HG02571 (cell line): ENCODE data around the gene NAXD.
"Not testable (repeated sequence)": the region's sequence is repeated elsewhere in the genome, so short reads cannot be mapped to it uniquely, and the experiment has no call there.

Source experiments
- ATAC-seq: cut with Tn5 transposase; IDR thresholded peaks from one replicate; pipeline ENCODE4 v1.9.1; 2021; ENCODE audit warnings: mild to moderate bottlenecking, moderate library complexity; ENCODE audit not compliant: unreplicated experiment

NAXD gene

GRCh38 chr13:110662777-110663443, 47.6 kb downstream of the NAXD start:
- ATAC-seq, result no peak

GRCh38 chr13:110663491-110663890, 48.1 kb downstream of the NAXD start:
- ATAC-seq, result no peak

GRCh38 chr13:110664041-110664440, 48.7 kb downstream of the NAXD start:
- no peak for ATAC-seq

- no peak for ATAC-seq
These were observed 49.3 kb downstream of the NAXD start for GRCh38 chr13:110664673-110665072.

- ATAC-seq, result no peak
These were observed 50.3 kb downstream of the NAXD start for GRCh38 chr13:110665491-110666254.

- no peak for ATAC-seq
These were observed 50.8 kb downstream of the NAXD start for GRCh38 chr13:110666255-110666533.

GRCh38 chr13:110669036-110669435, 53.7 kb downstream of the NAXD start:
- no peak for ATAC-seq

GRCh38 chr13:110669814-110670213, 54.5 kb downstream of the NAXD start:
- ATAC-seq, result not testable (repeated sequence)

- ATAC-seq, result peak; percentile 55
These were observed 61.5 kb downstream of the NAXD start for GRCh38 chr13:110676595-110677587.

- ATAC-seq, result no peak
These were observed 62.6 kb downstream of the NAXD start for GRCh38 chr13:110677731-110678545.

- ATAC-seq, result no peak
These were observed 65.5 kb downstream of the NAXD start for GRCh38 chr13:110680852-110681251.

GRCh38 chr13:110681868-110682550, 66.7 kb downstream of the NAXD start:
- no peak for ATAC-seq

- ATAC-seq, result no peak
These were observed 67.4 kb downstream of the NAXD start for GRCh38 chr13:110682746-110683145.

GRCh38 chr13:110683203-110683883, 68.0 kb downstream of the NAXD start:
- no peak for ATAC-seq

- ATAC-seq, result no peak
These were observed 68.6 kb downstream of the NAXD start for GRCh38 chr13:110683921-110684320.

- ATAC-seq, result no peak
These were observed 69.2 kb downstream of the NAXD start for GRCh38 chr13:110684388-110685056.

GRCh38 chr13:110685305-110686020, 70.1 kb downstream of the NAXD start:
- ATAC-seq, result no peak

GRCh38 chr13:110687736-110688135, 72.4 kb downstream of the NAXD start:
- ATAC-seq, result no peak
